Measurements from ENCODE around the gene HBS1L.

DNA sequence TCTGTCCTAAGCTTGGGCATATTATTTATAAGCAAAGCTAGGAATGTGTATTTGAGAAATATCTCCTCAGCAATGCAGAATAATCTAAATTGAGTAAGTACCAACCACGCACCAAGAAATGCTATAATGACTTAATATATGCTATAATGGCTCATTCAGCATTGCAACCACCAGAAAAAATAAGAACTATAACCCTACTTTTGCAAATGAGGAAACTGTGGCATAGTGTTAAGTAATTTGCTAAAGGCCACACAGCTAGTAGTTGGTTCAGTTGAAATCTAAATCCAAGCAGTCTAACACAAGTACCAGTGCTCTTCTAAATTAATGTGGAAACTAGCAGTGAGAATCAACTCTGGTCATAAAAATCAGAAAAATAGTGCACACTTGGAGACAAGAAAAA, 35.7 kb downstream of the HBS1L start:
- TF ChIP-seq, protein P1, sequence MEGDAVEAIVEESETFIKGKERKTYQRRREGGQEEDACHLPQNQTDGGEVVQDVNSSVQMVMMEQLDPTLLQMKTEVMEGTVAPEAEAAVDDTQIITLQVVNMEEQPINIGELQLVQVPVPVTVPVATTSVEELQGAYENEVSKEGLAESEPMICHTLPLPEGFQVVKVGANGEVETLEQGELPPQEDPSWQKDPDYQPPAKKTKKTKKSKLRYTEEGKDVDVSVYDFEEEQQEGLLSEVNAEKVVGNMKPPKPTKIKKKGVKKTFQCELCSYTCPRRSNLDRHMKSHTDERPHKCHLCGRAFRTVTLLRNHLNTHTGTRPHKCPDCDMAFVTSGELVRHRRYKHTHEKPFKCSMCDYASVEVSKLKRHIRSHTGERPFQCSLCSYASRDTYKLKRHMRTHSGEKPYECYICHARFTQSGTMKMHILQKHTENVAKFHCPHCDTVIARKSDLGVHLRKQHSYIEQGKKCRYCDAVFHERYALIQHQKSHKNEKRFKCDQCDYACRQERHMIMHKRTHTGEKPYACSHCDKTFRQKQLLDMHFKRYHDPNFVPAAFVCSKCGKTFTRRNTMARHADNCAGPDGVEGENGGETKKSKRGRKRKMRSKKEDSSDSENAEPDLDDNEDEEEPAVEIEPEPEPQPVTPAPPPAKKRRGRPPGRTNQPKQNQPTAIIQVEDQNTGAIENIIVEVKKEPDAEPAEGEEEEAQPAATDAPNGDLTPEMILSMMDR (IDR thresholded peaks at IDR 0.05) = no peak
- no peak for TF ChIP-seq POLR2A (IDR thresholded peaks at IDR 0.05)

Measured in thyroid gland (tissue), 4 donors.